Neural cell (in vitro differentiated cells): ENCODE results near the gene GTPBP1.

Source experiments
- EP300 ChIP-seq: fragments of 450-650 bp; conservative IDR thresholded peaks from 2 replicates; pipeline ENCODE4 v1.6.1; 2014; ENCODE audit warnings: antibody characterized with exemption, mild to moderate bottlenecking, moderate library complexity; ENCODE audit not compliant: poor library complexity, severe bottlenecking
- EZH2 ChIP-seq: fragments of 200-600, 300-800 bp; shearing (Covaris generic), sonication (generic); IDR thresholded peaks from 2 replicates; pipeline ENCODE4 v1.6.1; 2014; ENCODE audit warnings: antibody characterized with exemption, low read length, borderline replicate concordance, mild to moderate bottlenecking; ENCODE audit not compliant: insufficient read depth, poor library complexity, severe bottlenecking
- POLR2AphosphoS5 ChIP-seq: IDR thresholded peaks from 2 replicates; pipeline ENCODE4 v1.6.1; 2012
- RAD21 ChIP-seq: fragments of 450-650 bp; conservative IDR thresholded peaks from 2 replicates; pipeline ENCODE4 v1.6.1; 2014; ENCODE audit warnings: antibody characterized with exemption, mild to moderate bottlenecking, moderate library complexity
- TAF1 ChIP-seq: IDR thresholded peaks from 2 replicates; pipeline ENCODE4 v1.6.1; 2012; ENCODE audit warnings: low read depth
- TF ChIP-seq, protein P1 (sequence below): fragments of 450-650 bp; IDR thresholded peaks from 2 replicates; pipeline ENCODE4 v1.5.1; 2014; ENCODE audit warnings: antibody characterized with exemption, mild to moderate bottlenecking, moderate library complexity; ENCODE audit not compliant: poor library complexity, severe bottlenecking
- TF ChIP-seq, protein P2 (sequence below): IDR thresholded peaks from 2 replicates; pipeline ENCODE4 v1.6.1; 2012; ENCODE audit warnings: borderline replicate concordance

GRCh38 chr22:38685761-38686160 is 20.0 kb upstream of the GTPBP1 start:
- TF ChIP-seq EZH2 = no peak
- TF ChIP-seq, protein P1, sequence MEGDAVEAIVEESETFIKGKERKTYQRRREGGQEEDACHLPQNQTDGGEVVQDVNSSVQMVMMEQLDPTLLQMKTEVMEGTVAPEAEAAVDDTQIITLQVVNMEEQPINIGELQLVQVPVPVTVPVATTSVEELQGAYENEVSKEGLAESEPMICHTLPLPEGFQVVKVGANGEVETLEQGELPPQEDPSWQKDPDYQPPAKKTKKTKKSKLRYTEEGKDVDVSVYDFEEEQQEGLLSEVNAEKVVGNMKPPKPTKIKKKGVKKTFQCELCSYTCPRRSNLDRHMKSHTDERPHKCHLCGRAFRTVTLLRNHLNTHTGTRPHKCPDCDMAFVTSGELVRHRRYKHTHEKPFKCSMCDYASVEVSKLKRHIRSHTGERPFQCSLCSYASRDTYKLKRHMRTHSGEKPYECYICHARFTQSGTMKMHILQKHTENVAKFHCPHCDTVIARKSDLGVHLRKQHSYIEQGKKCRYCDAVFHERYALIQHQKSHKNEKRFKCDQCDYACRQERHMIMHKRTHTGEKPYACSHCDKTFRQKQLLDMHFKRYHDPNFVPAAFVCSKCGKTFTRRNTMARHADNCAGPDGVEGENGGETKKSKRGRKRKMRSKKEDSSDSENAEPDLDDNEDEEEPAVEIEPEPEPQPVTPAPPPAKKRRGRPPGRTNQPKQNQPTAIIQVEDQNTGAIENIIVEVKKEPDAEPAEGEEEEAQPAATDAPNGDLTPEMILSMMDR = no peak
- TF ChIP-seq POLR2AphosphoS5 = no peak
- TF ChIP-seq, protein P2, sequence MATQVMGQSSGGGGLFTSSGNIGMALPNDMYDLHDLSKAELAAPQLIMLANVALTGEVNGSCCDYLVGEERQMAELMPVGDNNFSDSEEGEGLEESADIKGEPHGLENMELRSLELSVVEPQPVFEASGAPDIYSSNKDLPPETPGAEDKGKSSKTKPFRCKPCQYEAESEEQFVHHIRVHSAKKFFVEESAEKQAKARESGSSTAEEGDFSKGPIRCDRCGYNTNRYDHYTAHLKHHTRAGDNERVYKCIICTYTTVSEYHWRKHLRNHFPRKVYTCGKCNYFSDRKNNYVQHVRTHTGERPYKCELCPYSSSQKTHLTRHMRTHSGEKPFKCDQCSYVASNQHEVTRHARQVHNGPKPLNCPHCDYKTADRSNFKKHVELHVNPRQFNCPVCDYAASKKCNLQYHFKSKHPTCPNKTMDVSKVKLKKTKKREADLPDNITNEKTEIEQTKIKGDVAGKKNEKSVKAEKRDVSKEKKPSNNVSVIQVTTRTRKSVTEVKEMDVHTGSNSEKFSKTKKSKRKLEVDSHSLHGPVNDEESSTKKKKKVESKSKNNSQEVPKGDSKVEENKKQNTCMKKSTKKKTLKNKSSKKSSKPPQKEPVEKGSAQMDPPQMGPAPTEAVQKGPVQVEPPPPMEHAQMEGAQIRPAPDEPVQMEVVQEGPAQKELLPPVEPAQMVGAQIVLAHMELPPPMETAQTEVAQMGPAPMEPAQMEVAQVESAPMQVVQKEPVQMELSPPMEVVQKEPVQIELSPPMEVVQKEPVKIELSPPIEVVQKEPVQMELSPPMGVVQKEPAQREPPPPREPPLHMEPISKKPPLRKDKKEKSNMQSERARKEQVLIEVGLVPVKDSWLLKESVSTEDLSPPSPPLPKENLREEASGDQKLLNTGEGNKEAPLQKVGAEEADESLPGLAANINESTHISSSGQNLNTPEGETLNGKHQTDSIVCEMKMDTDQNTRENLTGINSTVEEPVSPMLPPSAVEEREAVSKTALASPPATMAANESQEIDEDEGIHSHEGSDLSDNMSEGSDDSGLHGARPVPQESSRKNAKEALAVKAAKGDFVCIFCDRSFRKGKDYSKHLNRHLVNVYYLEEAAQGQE = no peak
- TF ChIP-seq EP300 = no peak
- TF ChIP-seq TAF1 = no peak
- TF ChIP-seq RAD21 = no peak
